Thoracic aorta (tissue), 2 donors: Measurements from ENCODE around the gene SLC36A3. TPM values are rescaled to one million over a fixed set of nuclear protein-coding genes. Genes with fewer than 3 reads are reported as not detected.
"Not testable (repeated sequence)": the region's sequence is repeated elsewhere in the genome, so short reads cannot be mapped to it uniquely, and the experiment has no call there.

Source experiments
- ATAC-seq: fragments of 150-250 bp; one replicate; pipeline ENCODE4 v1.8.0; 2017; ENCODE audit warnings: low read depth; ENCODE audit not compliant: insufficient number of reproducible peaks, low FRiP score
- DNase-seq: peaks from one replicate; pipeline ENCODE4 v3.0.0-alpha.2; 2020; ENCODE audit warnings: low spot score
- H3K27ac ChIP-seq, 2 donors: fragments of 200-600 bp; sonication (generic); 1 replicate in 1 of 2; 2 replicates in 1 of 2; pipeline ENCODE4 v1.5.1; 2016; ENCODE audit warnings: mild to moderate bottlenecking in 2 of 2, moderate library complexity in 2 of 2
- H3K27me3 ChIP-seq: fragments of 200-600 bp; sonication (generic); replicated peaks from 2 replicates; pipeline ENCODE4 v1.6.0; 2016; ENCODE audit warnings: mild to moderate bottlenecking; ENCODE audit not compliant: insufficient read depth
- H3K36me3 ChIP-seq: fragments of 200-600 bp; sonication (generic); one replicate; pipeline ENCODE4 v1.5.1; 2016
- H3K4me1 ChIP-seq, 2 donors: fragments of 200-600 bp; sonication (generic); 1 replicate in 1 of 2; 2 replicates in 1 of 2; pipeline versions ENCODE4 v1.5.1 to v1.6.0; 2016; ENCODE audit warnings: low read depth in 2 of 2, mild to moderate bottlenecking in 1 of 2; ENCODE audit not compliant: control insufficient read depth in 1 of 2
- H3K4me3 ChIP-seq: fragments of 200-600 bp; sonication (generic); 2 replicates; pipeline ENCODE4 v1.5.1; 2016; ENCODE audit warnings: mild to moderate bottlenecking
- H3K9me3 ChIP-seq: fragments of 200-600 bp; sonication (generic); 2 replicates; pipeline ENCODE4 v1.5.1; 2016
- total RNA-seq, 2 donors: library from RNA; depleted of rRNA; stranded (reverse); fragments of >200 nt; gene quantifications; one replicate each; pipeline versions ENCODE4 v1.1.0 to v1.2.3, GENCODE V29; 2016
- TF ChIP-seq, protein P1 (sequence below): fragments of 200-600 bp; sonication (generic); IDR thresholded peaks from one replicate; pipeline ENCODE4 v1.5.1; 2019; ENCODE audit warnings: antibody characterized with exemption

Gene SLC36A3
- total RNA-seq, 2 donors from 2014 or later = not detected

DNA sequence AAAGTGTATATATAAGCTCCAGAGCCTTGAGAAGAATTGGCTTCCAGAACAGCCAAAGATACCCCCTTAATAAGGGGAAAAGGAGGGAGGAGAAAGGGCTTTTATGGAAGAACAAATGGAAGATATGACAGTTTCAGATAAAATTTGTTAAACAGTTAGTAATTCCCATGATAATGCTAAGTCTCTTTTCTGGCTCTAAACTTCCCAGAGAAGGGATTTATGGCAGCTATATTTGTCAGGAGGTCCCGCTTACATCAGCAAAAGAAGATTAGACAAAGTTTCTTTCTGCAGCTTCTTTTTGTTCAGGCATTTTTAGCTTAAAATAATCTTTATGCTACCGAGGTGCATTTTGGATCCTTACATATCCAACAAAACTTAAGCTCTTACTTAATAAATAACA is 14.3 kb upstream of the SLC36A3 start:
- no peaks in the 10 kb centered on the region for H3K27me3 ChIP-seq
- ATAC-seq (no peak), DNase-seq (no peak)
- H3K9me3 ChIP-seq = no peaks in the 10 kb centered on the region
- no peak overlapping the region for H3K4me3 ChIP-seq
- TF ChIP-seq, protein P1, sequence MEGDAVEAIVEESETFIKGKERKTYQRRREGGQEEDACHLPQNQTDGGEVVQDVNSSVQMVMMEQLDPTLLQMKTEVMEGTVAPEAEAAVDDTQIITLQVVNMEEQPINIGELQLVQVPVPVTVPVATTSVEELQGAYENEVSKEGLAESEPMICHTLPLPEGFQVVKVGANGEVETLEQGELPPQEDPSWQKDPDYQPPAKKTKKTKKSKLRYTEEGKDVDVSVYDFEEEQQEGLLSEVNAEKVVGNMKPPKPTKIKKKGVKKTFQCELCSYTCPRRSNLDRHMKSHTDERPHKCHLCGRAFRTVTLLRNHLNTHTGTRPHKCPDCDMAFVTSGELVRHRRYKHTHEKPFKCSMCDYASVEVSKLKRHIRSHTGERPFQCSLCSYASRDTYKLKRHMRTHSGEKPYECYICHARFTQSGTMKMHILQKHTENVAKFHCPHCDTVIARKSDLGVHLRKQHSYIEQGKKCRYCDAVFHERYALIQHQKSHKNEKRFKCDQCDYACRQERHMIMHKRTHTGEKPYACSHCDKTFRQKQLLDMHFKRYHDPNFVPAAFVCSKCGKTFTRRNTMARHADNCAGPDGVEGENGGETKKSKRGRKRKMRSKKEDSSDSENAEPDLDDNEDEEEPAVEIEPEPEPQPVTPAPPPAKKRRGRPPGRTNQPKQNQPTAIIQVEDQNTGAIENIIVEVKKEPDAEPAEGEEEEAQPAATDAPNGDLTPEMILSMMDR = no peak
- H3K27ac ChIP-seq = no peak overlapping the region
- no peaks in the 10 kb centered on the region for H3K4me1 ChIP-seq
- H3K36me3 ChIP-seq = no peaks in the 10 kb centered on the region

DNA sequence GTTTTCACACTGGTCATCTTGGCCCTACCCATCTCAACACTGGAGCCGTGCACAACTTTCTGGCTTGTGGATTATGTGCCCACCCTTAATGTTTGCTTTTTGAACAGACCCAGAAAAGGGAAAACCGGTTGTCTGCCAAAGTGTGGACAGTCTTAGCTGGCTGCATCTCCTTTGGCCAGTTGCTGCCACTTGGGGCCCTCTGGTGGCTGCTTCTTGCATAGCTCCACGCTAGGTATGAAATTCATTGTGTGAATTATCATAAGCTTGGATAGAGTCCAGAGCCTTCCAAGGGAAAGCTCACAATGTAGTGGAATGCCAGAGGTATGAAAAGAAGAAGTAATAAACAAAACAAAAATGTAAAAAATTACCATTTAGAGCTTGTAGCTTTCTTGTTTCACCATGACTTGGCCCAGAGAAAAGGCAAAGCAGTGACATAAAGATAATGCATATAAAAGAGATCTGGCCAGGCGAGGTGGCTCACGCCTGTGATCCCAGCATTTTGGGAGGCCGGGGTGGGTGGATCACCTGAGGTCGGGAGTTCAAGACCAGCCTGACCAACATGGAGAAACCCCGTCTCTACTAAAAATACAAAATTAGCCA is 12.5 kb upstream of the SLC36A3 start:
- peak; percentile 18 for DNase-seq
- TF ChIP-seq, protein P1 = peak; percentile 68
- no peaks in the 10 kb centered on the region for H3K36me3 ChIP-seq
- no peak overlapping the region for H3K27ac ChIP-seq
- no peaks in the 10 kb centered on the region for H3K4me1 ChIP-seq
- ATAC-seq = peak; percentile 55
- no peaks in the 10 kb centered on the region for H3K27me3 ChIP-seq
- H3K9me3 ChIP-seq = no peaks in the 10 kb centered on the region
- no peak overlapping the region for H3K4me3 ChIP-seq

DNA sequence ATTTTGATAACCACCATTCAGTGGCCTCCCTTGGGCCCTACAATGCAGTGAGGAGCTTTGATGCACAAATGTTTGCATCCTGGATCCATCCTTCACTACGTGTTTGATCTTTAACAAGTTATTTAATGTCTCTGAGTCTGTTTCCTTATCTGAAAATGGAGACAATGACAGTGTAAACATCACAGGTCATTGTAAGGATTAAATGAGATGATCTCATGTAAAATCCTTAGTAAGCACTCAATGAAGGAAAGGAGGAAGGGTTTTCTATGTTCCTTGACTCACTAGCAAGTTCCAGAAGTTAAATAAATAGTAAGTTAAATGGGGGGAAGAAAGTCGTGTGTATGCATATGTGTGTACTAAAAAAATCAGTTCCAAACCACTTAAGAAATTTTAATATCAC is 9.8 kb upstream of the SLC36A3 start:
- no peak overlapping the region for H3K4me3 ChIP-seq
- no peaks in the 10 kb centered on the region for H3K27me3 ChIP-seq
- H3K4me1 ChIP-seq = no peaks in the 10 kb centered on the region
- no peaks in the 10 kb centered on the region for H3K36me3 ChIP-seq
- no peak overlapping the region for H3K27ac ChIP-seq
- no peak for DNase-seq
- no peak for ATAC-seq
- TF ChIP-seq, protein P1 = no peak
- no peaks in the 10 kb centered on the region for H3K9me3 ChIP-seq

DNA sequence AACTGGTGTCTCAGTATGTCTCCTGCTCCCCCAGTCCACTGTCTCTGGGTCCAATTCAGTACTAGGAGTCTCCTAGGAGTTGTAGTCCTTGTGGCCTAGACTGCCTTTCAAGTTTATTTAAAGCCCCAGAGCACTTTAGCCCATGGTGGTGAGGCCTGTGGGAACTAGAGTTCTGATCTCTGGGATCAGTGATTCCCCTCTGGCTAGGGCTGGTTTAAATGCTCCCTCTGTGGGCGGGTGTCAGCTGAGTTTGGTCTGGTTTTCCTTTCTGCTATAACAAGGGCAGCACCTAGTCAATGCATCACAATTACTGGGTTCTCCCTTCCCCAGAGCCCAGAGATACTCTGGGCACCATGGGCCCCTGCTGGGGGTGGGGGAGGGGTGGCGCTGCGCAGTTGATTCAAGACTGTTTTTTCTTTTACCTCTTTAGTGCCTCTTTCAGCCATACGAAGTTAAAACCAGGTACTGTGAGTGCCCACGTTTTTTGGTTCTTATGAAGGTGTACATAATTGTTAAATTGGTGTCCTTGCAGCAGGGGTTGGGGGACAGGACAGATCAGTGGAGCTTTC is 9.3 kb upstream of the SLC36A3 start:
- Histone ChIP-seq H3K27ac (no peak overlapping the region), H3K27me3 (no peaks in the 10 kb centered on the region), H3K4me1 (no peaks in the 10 kb centered on the region), H3K4me3 (no peak overlapping the region), H3K9me3 (no peaks in the 10 kb centered on the region), H3K36me3 (no peaks in the 10 kb centered on the region)
- ATAC-seq (no peak), DNase-seq (no peak)
- TF ChIP-seq, protein P1 = no peak

DNA sequence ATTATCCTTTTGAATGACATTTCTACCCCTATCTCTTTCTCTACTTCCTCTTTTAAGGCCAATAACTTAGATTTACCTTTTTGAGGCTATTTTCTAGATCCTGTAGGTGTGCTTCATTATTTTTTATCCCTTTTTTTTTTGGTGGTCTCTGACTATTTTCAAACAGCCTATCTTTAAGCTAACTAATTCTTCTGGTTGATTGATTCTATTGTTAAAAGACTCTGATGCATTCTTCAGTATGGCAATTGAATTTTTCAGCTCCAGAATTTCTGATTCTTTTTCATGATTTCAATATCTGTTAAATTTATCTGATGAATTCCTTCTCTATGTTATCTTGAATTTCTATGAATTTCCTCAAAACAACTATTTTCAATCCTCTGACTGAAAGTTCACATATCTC is 7.4 kb upstream of the SLC36A3 start:
- DNase-seq = no peak
- no peak for ATAC-seq
- no peaks in the 10 kb centered on the region for H3K9me3 ChIP-seq
- H3K4me1 ChIP-seq = no peaks in the 10 kb centered on the region
- no peaks in the 10 kb centered on the region for H3K36me3 ChIP-seq
- TF ChIP-seq, protein P1 = no peak
- H3K27me3 ChIP-seq = no peaks in the 10 kb centered on the region
- no peak overlapping the region for H3K27ac ChIP-seq
- no peak overlapping the region for H3K4me3 ChIP-seq

DNA sequence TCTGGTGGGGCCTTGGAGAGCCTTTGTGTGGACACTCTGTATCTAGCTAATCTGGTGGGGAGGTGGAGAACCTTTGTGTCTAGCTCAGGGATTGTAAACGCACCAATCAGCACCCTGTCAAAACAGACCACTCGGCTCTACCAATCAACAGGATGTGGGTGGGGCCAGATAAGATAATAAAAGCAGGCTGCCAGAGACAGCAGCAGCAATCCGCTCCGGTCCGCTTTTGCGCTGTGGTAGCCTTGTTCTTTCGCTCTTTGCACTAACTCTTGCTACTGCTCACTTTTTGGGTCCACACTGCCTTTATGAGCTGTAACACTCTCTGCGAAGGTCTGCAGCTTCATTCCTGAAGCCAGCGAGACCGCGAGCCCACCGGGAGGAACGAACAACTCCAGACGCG is 6.3 kb upstream of the SLC36A3 start:
- H3K4me1 ChIP-seq, DNase-seq, H3K27ac ChIP-seq, H3K4me3 ChIP-seq, H3K9me3 ChIP-seq, ATAC-seq, H3K36me3 ChIP-seq, H3K27me3 ChIP-seq: not testable (repeated sequence)

DNA sequence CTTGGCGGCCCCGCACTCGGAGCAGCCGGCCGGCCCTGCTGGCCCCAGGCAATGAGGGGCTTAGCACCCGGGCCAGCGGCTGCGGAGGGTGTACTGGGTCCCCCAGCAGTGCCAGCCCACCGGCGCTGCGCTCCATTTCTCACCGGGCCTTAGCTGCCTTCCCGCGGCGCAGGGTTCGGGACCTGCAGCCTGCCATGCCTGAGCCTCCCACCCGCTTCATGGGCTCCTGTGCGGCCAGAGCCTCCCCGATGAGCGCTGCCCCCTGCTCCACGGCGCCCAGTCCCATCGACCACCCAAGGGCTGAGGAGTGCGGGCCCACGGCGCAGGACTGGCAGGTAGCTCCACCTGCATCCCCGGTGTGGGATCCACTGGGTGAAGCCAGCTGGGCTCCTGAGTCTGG is 5.7 kb upstream of the SLC36A3 start:
- not testable (repeated sequence) for H3K9me3 ChIP-seq, DNase-seq, H3K4me1 ChIP-seq, H3K4me3 ChIP-seq, H3K36me3 ChIP-seq, H3K27ac ChIP-seq, ATAC-seq, H3K27me3 ChIP-seq
